Caco-2 (cell line): ENCODE results near the gene ANP32A. TPM values are rescaled to one million over a fixed set of nuclear protein-coding genes. Genes with fewer than 3 reads are reported as not detected.

Experiments used
- BruUV-seq: library from RNA; stranded (reverse); fragments of 400-500 nt; replicated peaks from 2 replicates; lab custom pipeline; 2021; lab: Mats Ljungman, UMichigan
- CTCF ChIA-PET: fragments of 300-600 bp; sonication (Branson Sonifier 250); formaldehyde crosslinking; loops from one replicate; lab custom pipeline; 2022; ENCODE audit warnings: antibody characterized with exemption; lab: Charles Lee
- POLR2A ChIA-PET: fragments of 300-600 bp; sonication (Branson Sonifier 250); formaldehyde crosslinking; loops from one replicate; lab custom pipeline; 2022; ENCODE audit warnings: antibody characterized with exemption; lab: Charles Lee
- DNase-seq, 2 experiments: peaks; one replicate each; pipeline versions ENCODE4 v3.0.0 to v3.0.0-alpha.2; 2020 to 2022
- H3K27me3 ChIP-seq: replicated peaks from 2 replicates; pipeline ENCODE4 v1.6.0; 2011; ENCODE audit warnings: low read length; ENCODE audit not compliant: control insufficient read depth, insufficient read depth
- H3K36me3 ChIP-seq: 2 replicates; pipeline ENCODE4 v1.5.1; 2011; ENCODE audit warnings: low read length; ENCODE audit not compliant: control insufficient read depth, insufficient read depth
- H3K4me1 ChIP-seq: fragments of 250-450 bp; sonication (Bioruptor Pico); 2 replicates; pipeline ENCODE4 v1.5.1; 2020; ENCODE audit warnings: mild to moderate bottlenecking
- H3K4me3 ChIP-seq: 2 replicates; pipeline ENCODE4 v1.5.1; 2011; ENCODE audit warnings: low read depth, mild to moderate bottlenecking, control low read depth, low read length
- H3K9me3 ChIP-seq: fragments of 250-450 bp; sonication (Bioruptor Pico); 2 replicates; pipeline ENCODE4 v1.5.1; 2020; ENCODE audit warnings: mild to moderate bottlenecking, moderate library complexity
- H3K27ac Mint-ChIP-seq: one replicate; pipeline ENCODE4 v1.8.0; 2022; ENCODE audit warnings: mixed read lengths; ENCODE audit not compliant: unreplicated experiment
- H3K27me3 Mint-ChIP-seq: one replicate; pipeline ENCODE4 v1.8.0; 2022; ENCODE audit warnings: mixed read lengths; ENCODE audit not compliant: insufficient read depth, unreplicated experiment
- H3K36me3 Mint-ChIP-seq: one replicate; pipeline ENCODE4 v1.8.0; 2022; ENCODE audit warnings: mild to moderate bottlenecking, mixed read lengths; ENCODE audit not compliant: insufficient read depth, unreplicated experiment
- H3K4me1 Mint-ChIP-seq: one replicate; pipeline ENCODE4 v1.8.0; 2022; ENCODE audit warnings: low read depth, mixed read lengths; ENCODE audit not compliant: unreplicated experiment
- H3K4me3 Mint-ChIP-seq: one replicate; pipeline ENCODE4 v1.8.0; 2022; ENCODE audit warnings: mild to moderate bottlenecking, moderate library complexity, mixed read lengths; ENCODE audit not compliant: unreplicated experiment
- H3K9me3 Mint-ChIP-seq: one replicate; pipeline ENCODE4 v1.8.0; 2022; ENCODE audit warnings: mixed read lengths; ENCODE audit not compliant: unreplicated experiment
- CTCF ChIP-seq, 2 experiments: fragments of 200-600 bp in 1 of 2; IDR thresholded peaks; 1 replicate in 1 of 2; 2 replicates in 1 of 2; pipeline versions ENCODE4 v1.5.1 to v1.8.0; 2011 to 2022; ENCODE audit warnings: antibody characterized with exemption in 1 of 2, control low read depth in 1 of 2, inconsistent platforms in 1 of 2, low read depth in 1 of 2, low read length in 1 of 2, mild to moderate bottlenecking in 1 of 2, moderate library complexity in 1 of 2; ENCODE audit not compliant: insufficient read depth in 1 of 2, severe bottlenecking in 1 of 2, unreplicated experiment in 1 of 2
- intact Hi-C: fragments of 100-400 bp; cut with micrococcal nuclease; formaldehyde crosslinking; loops from one replicate; pipeline ENCODE4 v1.10.0; 2022; ENCODE audit not compliant: unreplicated experiment
- total RNA-seq: library from RNA; stranded (reverse); gene quantifications from 2 replicates; pipeline ENCODE4 v1.2.3, GENCODE V29; 2022

Gene ANP32A
- total RNA-seq, 1 experiment from 2014 or later: 169 TPM

- Histone ChIP-seq H3K4me1 (peaks cover 65% of the 10 kb centered on the region), H3K4me3 (no peak overlapping the region), H3K27me3 (no peaks in the 10 kb centered on the region), H3K9me3 (no peaks in the 10 kb centered on the region), H3K36me3 (peaks cover 1% of the 10 kb centered on the region; the same call in 1 of the 2 replicates)
- no peaks in the 10 kb centered on the region for H3K9me3 Mint-ChIP-seq
- peaks cover 48% of the 10 kb centered on the region for H3K36me3 Mint-ChIP-seq
- no peak for TF ChIP-seq CTCF (IDR thresholded peaks at IDR 0.05; ENCODE audit: insufficient read depth in 1 of 2, low read depth in 1 of 2, low read length in 1 of 2, severe bottlenecking in 1 of 2, unreplicated experiment in 1 of 2)
- no TSS peak for BruUV-seq
- H3K4me1 Mint-ChIP-seq: peaks cover 50% of the 10 kb centered on the region
- no peak overlapping the region for H3K4me3 Mint-ChIP-seq
- intact Hi-C loops: no loop called here
- DNase-seq: no peak
- ChIA-PET CTCF (no interaction called here), POLR2A (no interaction called here)
- H3K27me3 Mint-ChIP-seq: no peaks in the 10 kb centered on the region
- H3K27ac Mint-ChIP-seq: peak overlapping the region; percentile 76
Measured at GRCh38 chr15:68789534-68790241, 31.0 kb downstream of the ANP32A start.

GRCh38 chr15:68789091-68789490 is 31.6 kb downstream of the ANP32A start:
- intact Hi-C loops: no loop called here
- ChIA-PET CTCF (interaction anchor here (1.8 kb wide), 1 partner anchor 86 kb away, joined by 11 read pairs; no protein-coding TSS in a partner anchor), POLR2A (no interaction called here)
- peak overlapping the region; percentile 76 for H3K27ac Mint-ChIP-seq
- Histone ChIP-seq H3K4me1 (peaks cover 61% of the 10 kb centered on the region), H3K4me3 (no peak overlapping the region), H3K9me3 (no peaks in the 10 kb centered on the region), H3K27me3 (no peaks in the 10 kb centered on the region), H3K36me3 (peaks cover 1% of the 10 kb centered on the region; the same call in 1 of the 2 replicates)
- H3K9me3 Mint-ChIP-seq: no peaks in the 10 kb centered on the region
- no TSS peak for BruUV-seq
- H3K27me3 Mint-ChIP-seq: no peaks in the 10 kb centered on the region
- no peak for TF ChIP-seq CTCF (IDR thresholded peaks at IDR 0.05; ENCODE audit: insufficient read depth in 1 of 2, low read depth in 1 of 2, low read length in 1 of 2, severe bottlenecking in 1 of 2, unreplicated experiment in 1 of 2)
- no peak overlapping the region for H3K4me3 Mint-ChIP-seq
- peaks cover 53% of the 10 kb centered on the region for H3K36me3 Mint-ChIP-seq
- peaks cover 50% of the 10 kb centered on the region for H3K4me1 Mint-ChIP-seq
- DNase-seq: no peak

- peak overlapping the region; percentile 76 for H3K27ac Mint-ChIP-seq
- no peaks in the 10 kb centered on the region for H3K27me3 Mint-ChIP-seq
- H3K4me1 ChIP-seq: peaks cover 52% of the 10 kb centered on the region
- no peak for DNase-seq
- no TSS peak for BruUV-seq
- no peak overlapping the region for H3K4me3 ChIP-seq
- H3K9me3 Mint-ChIP-seq: no peaks in the 10 kb centered on the region
- ChIA-PET POLR2A (no interaction called here), CTCF (interaction anchor here (0.7 to 1.8 kb wide), 2 partner anchors 19 to 87 kb away, joined by 3 to 11 read pairs; no protein-coding TSS in a partner anchor)
- H3K4me1 Mint-ChIP-seq: peaks cover 46% of the 10 kb centered on the region
- H3K9me3 ChIP-seq: no peaks in the 10 kb centered on the region
- no peaks in the 10 kb centered on the region for H3K27me3 ChIP-seq
- H3K36me3 Mint-ChIP-seq: peaks cover 60% of the 10 kb centered on the region
- H3K4me3 Mint-ChIP-seq: peak overlapping the region; percentile 46
- intact Hi-C loops: no loop called here
- no peak for TF ChIP-seq CTCF (IDR thresholded peaks at IDR 0.05; ENCODE audit: insufficient read depth in 1 of 2, low read depth in 1 of 2, low read length in 1 of 2, severe bottlenecking in 1 of 2, unreplicated experiment in 1 of 2)
- peaks cover 5% of the 10 kb centered on the region; the same call in 1 of the 2 replicates for H3K36me3 ChIP-seq
Measured at GRCh38 chr15:68788264-68788624, 32.5 kb downstream of the ANP32A start.
